HG03108 (cell line): ENCODE data around the gene TEP1.

ENCODE experiments used
- ATAC-seq: cut with Tn5 transposase; IDR thresholded peaks from one replicate; pipeline ENCODE4 v1.9.1; 2021; ENCODE audit warnings: moderate library complexity; ENCODE audit not compliant: unreplicated experiment

TEP1 gene

GRCh38 chr14:20434701-20435581 lies 21.6 kb upstream of the TEP1 start:
- no peak for ATAC-seq

GRCh38 chr14:20429801-20430669 lies 16.7 kb upstream of the TEP1 start:
- ATAC-seq: no peak

- no peak for ATAC-seq
Observed at GRCh38 chr14:20428802-20429201, 15.5 kb upstream of the TEP1 start.

DNA sequence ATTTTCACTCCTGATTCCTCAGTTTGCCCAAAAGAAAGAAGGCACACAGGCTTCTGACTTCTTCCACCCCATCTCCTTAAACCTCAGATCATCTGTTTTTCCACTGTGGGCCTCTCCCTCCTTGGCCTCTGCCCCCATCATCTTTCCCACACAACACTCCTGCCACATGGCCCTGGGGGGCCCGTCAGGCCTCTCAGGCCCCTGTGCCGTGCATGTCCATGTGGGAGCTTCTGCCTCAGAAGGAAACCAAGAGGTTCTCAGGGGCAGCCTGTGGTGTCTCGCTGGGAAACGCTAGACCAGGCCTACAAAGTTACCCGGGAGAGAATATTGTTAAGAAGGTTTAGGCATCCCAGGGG lies 14.7 kb upstream of the TEP1 start:
- no peak for ATAC-seq

- peak; percentile 59 for ATAC-seq
Observed at GRCh38 chr14:20427231-20428009, 14.1 kb upstream of the TEP1 start.

DNA sequence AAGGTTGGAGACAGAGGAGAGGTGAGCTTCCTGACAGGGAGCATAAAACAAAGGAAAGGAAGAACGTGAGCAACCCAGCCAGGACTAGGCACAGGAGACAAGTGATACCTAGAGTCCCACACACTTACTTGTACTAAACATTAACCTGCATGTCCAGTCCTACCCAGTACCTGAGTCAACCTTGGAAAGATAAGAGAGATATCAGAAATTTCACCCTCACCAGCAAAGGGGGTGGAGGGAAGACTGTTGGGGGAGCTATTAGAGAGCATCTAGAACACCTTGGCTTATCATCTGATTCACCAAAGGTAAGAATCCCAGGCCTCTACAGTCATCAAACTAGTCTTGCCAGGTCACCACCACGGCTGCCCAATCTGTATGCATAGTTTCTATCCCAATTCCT lies 11.6 kb upstream of the TEP1 start:
- ATAC-seq: no peak

DNA sequence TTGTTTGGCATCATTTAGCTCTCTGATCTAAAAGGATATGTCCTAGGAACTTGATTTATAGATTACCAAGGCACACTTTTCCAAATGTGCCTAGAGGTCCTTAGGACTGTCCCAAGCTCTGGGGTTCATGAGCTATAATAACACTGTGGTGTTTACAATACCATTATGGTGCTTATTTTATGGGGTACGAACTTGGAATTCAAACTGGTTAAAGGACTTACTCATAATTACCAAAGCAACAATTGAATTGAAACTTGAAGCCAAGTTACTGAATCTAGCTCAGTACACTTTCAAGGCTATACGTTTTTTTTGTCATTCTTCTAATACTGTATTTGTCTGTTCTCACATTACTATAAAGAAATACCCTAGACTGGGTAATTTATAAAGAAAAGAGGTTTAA lies 9.6 kb upstream of the TEP1 start:
- no peak for ATAC-seq

- no peak for ATAC-seq
Observed at GRCh38 chr14:20421267-20421666, 8.0 kb upstream of the TEP1 start.

- ATAC-seq: no peak
Observed at GRCh38 chr14:20419419-20419818, 6.1 kb upstream of the TEP1 start.

GRCh38 chr14:20418501-20418909 lies 5.2 kb upstream of the TEP1 start:
- ATAC-seq: no peak

GRCh38 chr14:20417250-20418186 lies 4.2 kb upstream of the TEP1 start:
- no peak for ATAC-seq

GRCh38 chr14:20416223-20416622 lies 2.9 kb upstream of the TEP1 start:
- no peak for ATAC-seq

DNA sequence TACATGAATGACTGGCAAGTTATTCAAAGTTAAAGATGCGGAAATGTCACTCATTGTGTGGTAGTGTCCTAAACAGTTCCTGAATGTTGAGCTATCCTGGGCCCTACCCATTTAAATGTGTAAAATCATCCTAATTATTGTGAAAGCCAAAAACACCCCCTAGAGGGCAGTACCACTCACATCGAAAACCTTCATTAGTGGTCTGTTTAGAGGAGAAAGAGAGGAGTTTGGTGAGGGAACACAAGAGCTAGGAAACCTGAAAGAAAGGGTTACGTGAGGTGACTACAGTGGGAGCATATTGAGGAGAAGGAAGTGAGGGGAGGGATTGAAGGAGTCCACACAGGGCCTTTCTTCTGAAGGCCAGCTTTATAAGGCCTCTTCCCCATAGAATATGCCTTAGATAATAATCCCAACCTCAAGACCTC lies 2.5 kb upstream of the TEP1 start:
- no peak for ATAC-seq

DNA sequence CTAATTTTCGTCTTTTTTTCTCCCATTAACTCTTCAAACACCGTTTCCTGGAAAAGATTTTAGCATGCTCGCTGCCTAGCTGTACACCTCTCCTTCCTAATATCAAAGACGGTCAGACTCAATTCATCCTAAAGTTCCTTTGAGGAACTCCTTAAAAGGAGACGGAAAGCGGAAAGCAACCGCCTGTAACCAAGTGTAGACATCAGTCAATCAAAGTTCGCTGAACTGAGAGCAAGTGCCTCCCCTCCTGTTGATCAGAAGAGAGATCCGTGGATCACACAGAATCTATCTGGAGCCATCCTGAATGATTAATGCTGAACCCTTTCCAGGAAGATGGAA lies 412 bp upstream of the TEP1 start:
- ATAC-seq: peak; percentile 34

DNA sequence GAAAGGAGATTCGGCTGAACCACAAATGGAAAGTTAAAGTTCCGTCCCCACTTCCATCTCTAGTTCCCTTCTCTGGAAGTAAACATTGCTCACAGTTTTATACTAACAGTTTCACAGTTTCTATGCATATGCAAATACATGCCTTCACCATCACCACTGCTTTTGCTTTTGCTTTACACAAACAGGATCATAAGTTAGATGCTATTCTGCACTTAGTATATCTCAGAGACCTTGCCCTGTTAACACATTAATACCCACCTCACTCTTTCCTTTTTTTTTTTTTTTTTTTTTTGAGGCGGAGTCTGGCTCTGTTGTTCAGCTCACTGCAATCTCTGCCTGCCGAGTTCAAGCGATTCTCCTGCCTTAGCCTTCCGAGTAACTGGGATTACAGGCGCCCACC lies 890 bp downstream of the TEP1 start:
- peak; percentile 53 for ATAC-seq

DNA sequence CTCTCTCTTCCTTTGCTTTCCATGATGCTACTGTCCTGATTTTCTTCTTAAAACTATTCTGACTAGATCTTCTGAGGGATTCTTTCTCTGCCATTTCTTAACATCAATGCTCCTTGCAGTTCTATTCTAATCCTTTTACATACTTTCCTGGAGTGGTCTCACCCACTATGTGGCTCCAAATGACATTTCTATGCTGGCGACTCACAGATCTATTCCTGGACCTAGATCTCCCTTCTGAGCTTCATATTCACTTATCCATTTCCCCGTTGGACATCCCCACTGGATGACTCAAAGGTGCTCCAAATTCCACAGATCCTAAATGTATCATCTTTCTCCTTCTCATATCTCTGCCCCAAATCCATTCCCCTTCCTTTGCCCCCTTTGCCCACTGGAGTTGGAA lies 4.1 kb downstream of the TEP1 start:
- ATAC-seq: no peak

DNA sequence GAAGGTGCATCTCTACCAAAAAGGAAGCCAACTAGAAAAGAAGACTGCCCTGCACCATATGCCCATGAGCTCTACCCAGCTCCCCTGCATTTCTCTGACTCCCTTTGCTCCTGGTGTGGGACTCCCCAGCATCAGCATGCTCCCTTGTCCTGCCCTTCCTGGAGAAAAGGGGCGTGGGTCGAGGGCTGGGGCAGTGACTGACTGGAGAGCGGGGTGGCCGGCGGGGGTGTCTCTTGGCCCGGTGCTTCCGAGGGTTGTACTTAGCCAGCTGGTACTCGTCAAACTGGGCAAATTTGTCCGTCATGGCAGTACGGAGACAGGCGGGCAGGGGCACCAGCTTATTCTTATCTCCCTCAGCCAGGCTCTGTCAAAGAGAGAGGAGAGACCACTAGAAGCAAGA lies 9.8 kb downstream of the TEP1 start:
- no peak for ATAC-seq

GRCh38 chr14:20400965-20401593 lies 12.2 kb downstream of the TEP1 start:
- no peak for ATAC-seq

- ATAC-seq: no peak
Observed at GRCh38 chr14:20400589-20400964, 12.7 kb downstream of the TEP1 start.

- no peak for ATAC-seq
Observed at GRCh38 chr14:20397511-20397910, 15.8 kb downstream of the TEP1 start.
